ENCODE data around the gene USP15.
"Not testable (repeated sequence)": the region's sequence is repeated elsewhere in the genome, so short reads cannot be mapped to it uniquely, and the experiment has no call there.

USP15 gene

GRCh38 chr12:62436164-62436503 lies 175.9 kb downstream of the USP15 start:
- in situ Hi-C loops (cut with MboI; ENCODE audit: low sequenced_read_pairs): no loop called here

GRCh38 chr12:62438098-62438692 lies 178.0 kb downstream of the USP15 start:
- in situ Hi-C loops (cut with MboI; ENCODE audit: low sequenced_read_pairs): no loop called here

GRCh38 chr12:62446754-62447452 lies 186.7 kb downstream of the USP15 start:
- in situ Hi-C loops (cut with MboI; ENCODE audit: low sequenced_read_pairs): no loop called here

GRCh38 chr12:62448436-62448835 lies 188.2 kb downstream of the USP15 start:
- in situ Hi-C loops (cut with MboI; ENCODE audit: low sequenced_read_pairs): no loop called here

GRCh38 chr12:62455429-62455828 lies 195.2 kb downstream of the USP15 start:
- in situ Hi-C loops (cut with MboI; ENCODE audit: low sequenced_read_pairs): not testable (repeated sequence)

- in situ Hi-C loops (cut with MboI; ENCODE audit: low sequenced_read_pairs): no loop called here
These were observed 198.4 kb downstream of the USP15 start for GRCh38 chr12:62458626-62459025.

- in situ Hi-C loops (cut with MboI; ENCODE audit: low sequenced_read_pairs): no loop called here
These were observed 199.8 kb downstream of the USP15 start for GRCh38 chr12:62459976-62460375.

GRCh38 chr12:62461171-62461837 lies 201.1 kb downstream of the USP15 start:
- in situ Hi-C loops (cut with MboI; ENCODE audit: low sequenced_read_pairs): not testable (repeated sequence)

GRCh38 chr12:62463252-62463651 lies 203.0 kb downstream of the USP15 start:
- in situ Hi-C loops (cut with MboI; ENCODE audit: low sequenced_read_pairs): not testable (repeated sequence)
